HEK293 (cell line): ENCODE data around the gene AKT3.

Experiments used
- CTCF ChIP-seq: fragments of 450-650 bp; formaldehyde crosslinking; IDR thresholded peaks from 2 replicates; pipeline ENCODE4 v1.5.1; 2016; ENCODE audit warnings: missing biosample characterization, missing genetic modification characterization
- INSM2 ChIP-seq: fragments of 450-650 bp; formaldehyde crosslinking; IDR thresholded peaks from 2 replicates; pipeline ENCODE4 v1.5.1; 2016; ENCODE audit warnings: missing biosample characterization, missing genetic modification characterization
- TRIM28 ChIP-seq: IDR thresholded peaks from 2 replicates; pipeline ENCODE4 v1.6.1; 2011; ENCODE audit warnings: low read length, control low read depth, borderline replicate concordance
- ZBTB10 ChIP-seq: fragments of 450-650 bp; formaldehyde crosslinking; IDR thresholded peaks from 2 replicates; pipeline ENCODE4 v1.5.1; 2016; ENCODE audit warnings: missing biosample characterization, missing genetic modification characterization
- ZNF274 ChIP-seq, 2 experiments: fragments of 200-500 bp in 1 of 2; fragments of 450-650 bp in 1 of 2; sonication (Bioruptor generic) in 1 of 2; formaldehyde crosslinking in 1 of 2; IDR thresholded peaks; 2 replicates each; pipeline versions ENCODE4 v1.5.1 to v1.6.1; 2014 to 2016; ENCODE audit warnings: borderline replicate concordance in 1 of 2, inconsistent platforms in 1 of 2, low read length in 1 of 2, missing biosample characterization in 1 of 2, missing genetic modification characterization in 1 of 2
- ZNF48 ChIP-seq: fragments of 450-650 bp; formaldehyde crosslinking; IDR thresholded peaks from 2 replicates; pipeline ENCODE4 v1.5.1; 2016; ENCODE audit warnings: missing biosample characterization, missing genetic modification characterization
- ZNF510 ChIP-seq: fragments of 450-650 bp; formaldehyde crosslinking; IDR thresholded peaks from 2 replicates; pipeline ENCODE4 v1.5.1; 2018; ENCODE audit warnings: mild to moderate bottlenecking, missing genetic modification characterization, missing biosample characterization; ENCODE audit not compliant: insufficient replicate concordance
- ZXDB ChIP-seq: fragments of 450-650 bp; formaldehyde crosslinking; IDR thresholded peaks from 2 replicates; pipeline ENCODE4 v1.5.1; 2016; ENCODE audit warnings: missing biosample characterization, missing genetic modification characterization

GRCh38 chr1:243580072-243580471, 270.0 kb downstream of the AKT3 start:
- no peak for TF ChIP-seq CTCF (tag by site-specific recombination)
- TF ChIP-seq ZNF274 (IDR thresholded peaks at IDR 0.05; ENCODE audit: low read length), result no peak
- TF ChIP-seq ZNF274 (tag by site-specific recombination; IDR thresholded peaks at IDR 0.05; ENCODE audit: borderline replicate concordance), result no peak
- no peak for TF ChIP-seq ZNF48 (tag by site-specific recombination)
- no peak for TF ChIP-seq TRIM28
- no peak for TF ChIP-seq ZNF510 (tag by site-specific recombination)
- TF ChIP-seq INSM2, result no peak
- TF ChIP-seq ZXDB (tag by site-specific recombination), result no peak
- TF ChIP-seq ZBTB10 (tag by site-specific recombination), result no peak
